ENCODE data around the gene CDH24.

The CDH24 gene

DNA sequence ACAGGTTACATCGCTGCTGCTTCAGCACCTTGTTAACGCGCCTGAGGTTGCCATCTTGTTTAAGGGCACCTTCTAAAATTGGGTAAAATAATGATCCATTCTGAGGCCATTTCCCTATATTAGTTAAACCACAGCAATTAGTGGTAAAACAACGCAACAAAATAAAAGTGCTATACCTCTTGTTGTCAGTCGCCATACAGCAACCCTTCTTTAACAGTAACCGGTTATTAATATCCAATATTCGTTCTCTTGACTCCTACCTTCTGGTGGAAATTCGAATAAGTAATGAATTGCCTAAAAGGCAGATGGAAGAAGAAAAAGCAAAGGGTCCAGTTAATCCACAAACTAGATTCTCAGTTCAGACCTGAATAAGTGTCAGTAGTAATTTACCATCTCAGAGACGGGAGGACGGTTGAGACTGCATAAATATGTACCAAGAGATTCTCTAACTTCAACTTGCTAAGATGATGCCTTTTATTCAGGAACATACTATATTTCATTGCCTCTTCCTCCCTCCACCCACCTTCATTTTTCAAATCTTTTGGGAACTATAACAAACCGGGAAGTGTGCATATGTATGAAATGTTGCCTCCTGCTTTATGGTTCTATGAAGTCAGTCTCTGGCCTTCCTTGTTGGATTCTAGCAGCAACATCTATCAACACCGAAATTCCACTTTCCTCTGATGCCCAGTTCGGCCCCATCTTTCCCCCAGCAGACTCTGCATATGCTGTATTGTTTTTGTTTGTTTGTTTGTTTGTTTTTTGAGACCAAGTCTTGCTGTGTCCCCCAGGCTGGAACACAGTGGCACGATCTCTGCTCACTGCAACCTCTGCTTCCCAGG, 21.8 kb downstream of the CDH24 start:
- no peaks in the 10 kb centered on the region for H3K27me3 ChIP-seq
- H3K4me1 ChIP-seq, result peaks cover 10% of the 10 kb centered on the region; the same call in 1 of the 2 replicates
- H3K9me3 ChIP-seq, result no peaks in the 10 kb centered on the region
- TF ChIP-seq, protein P1, sequence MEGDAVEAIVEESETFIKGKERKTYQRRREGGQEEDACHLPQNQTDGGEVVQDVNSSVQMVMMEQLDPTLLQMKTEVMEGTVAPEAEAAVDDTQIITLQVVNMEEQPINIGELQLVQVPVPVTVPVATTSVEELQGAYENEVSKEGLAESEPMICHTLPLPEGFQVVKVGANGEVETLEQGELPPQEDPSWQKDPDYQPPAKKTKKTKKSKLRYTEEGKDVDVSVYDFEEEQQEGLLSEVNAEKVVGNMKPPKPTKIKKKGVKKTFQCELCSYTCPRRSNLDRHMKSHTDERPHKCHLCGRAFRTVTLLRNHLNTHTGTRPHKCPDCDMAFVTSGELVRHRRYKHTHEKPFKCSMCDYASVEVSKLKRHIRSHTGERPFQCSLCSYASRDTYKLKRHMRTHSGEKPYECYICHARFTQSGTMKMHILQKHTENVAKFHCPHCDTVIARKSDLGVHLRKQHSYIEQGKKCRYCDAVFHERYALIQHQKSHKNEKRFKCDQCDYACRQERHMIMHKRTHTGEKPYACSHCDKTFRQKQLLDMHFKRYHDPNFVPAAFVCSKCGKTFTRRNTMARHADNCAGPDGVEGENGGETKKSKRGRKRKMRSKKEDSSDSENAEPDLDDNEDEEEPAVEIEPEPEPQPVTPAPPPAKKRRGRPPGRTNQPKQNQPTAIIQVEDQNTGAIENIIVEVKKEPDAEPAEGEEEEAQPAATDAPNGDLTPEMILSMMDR (IDR thresholded peaks at IDR 0.05; ENCODE audit: low read depth, low read length), result no peak
- H3K36me3 ChIP-seq, result peaks cover 32% of the 10 kb centered on the region
- peak overlapping the region; percentile 95 for H3K4me3 ChIP-seq (ENCODE audit: low read depth, low read length)
- no peak for DNase-seq

- TF ChIP-seq, protein P1 (IDR thresholded peaks at IDR 0.05; ENCODE audit: low read depth, low read length), result peak; percentile 8; the same call in 1 of the 2 replicates
- Histone ChIP-seq H3K36me3 (peaks cover 41% of the 10 kb centered on the region), H3K4me1 (peaks cover 10% of the 10 kb centered on the region; the same call in 1 of the 2 replicates), H3K27me3 (no peaks in the 10 kb centered on the region), H3K9me3 (no peaks in the 10 kb centered on the region), H3K4me3 (ENCODE audit: low read depth, low read length) (peak within 1 kb of the TSS; percentile 95)
- DNase-seq, result peak; percentile 88
Observed at GRCh38 chr14:23034498-23035302, 22.6 kb downstream of the CDH24 start, which contains the start of gene PSMB5. TSS of gene PSMB5 (minus strand) at chr14:23034900. CDS start at chr14:23034881, 19 bp downstream.

- peaks cover 10% of the 10 kb centered on the region; the same call in 1 of the 2 replicates for H3K4me1 ChIP-seq
- no peaks in the 10 kb centered on the region for H3K9me3 ChIP-seq
- no peaks in the 10 kb centered on the region for H3K27me3 ChIP-seq
- H3K4me3 ChIP-seq (ENCODE audit: low read depth, low read length), result peak overlapping the region; percentile 95
- DNase-seq, result no peak
- H3K36me3 ChIP-seq, result peaks cover 48% of the 10 kb centered on the region
- TF ChIP-seq, protein P1 (IDR thresholded peaks at IDR 0.05; ENCODE audit: low read depth, low read length), result no peak
Observed at GRCh38 chr14:23033801-23034497, 23.4 kb downstream of the CDH24 start.

DNA sequence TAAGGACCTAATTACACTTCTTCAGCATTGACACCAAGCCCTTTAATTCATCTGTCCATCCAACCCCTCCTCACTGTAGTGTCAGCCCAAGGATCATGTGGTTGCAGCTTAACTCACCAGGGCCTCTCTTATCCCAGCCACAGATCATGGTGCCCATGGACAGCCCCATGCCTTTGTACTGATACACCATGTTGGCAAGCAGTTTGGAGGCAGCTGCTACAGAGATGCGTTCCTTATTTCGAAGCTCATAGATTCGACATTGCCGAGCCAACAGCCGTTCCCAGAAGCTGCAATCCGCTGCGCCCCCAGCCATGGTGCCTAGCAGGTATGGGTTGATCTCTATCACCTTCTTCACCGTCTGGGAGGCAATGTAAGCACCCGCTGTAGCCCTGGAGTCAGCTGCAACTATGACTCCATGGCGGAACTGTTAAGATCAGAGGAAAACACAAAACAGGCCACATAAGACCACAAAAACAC, 24.0 kb downstream of the CDH24 start:
- TF ChIP-seq, protein P1 (IDR thresholded peaks at IDR 0.05; ENCODE audit: low read depth, low read length), result no peak
- Histone ChIP-seq H3K36me3 (peaks cover 55% of the 10 kb centered on the region), H3K4me1 (peaks cover 10% of the 10 kb centered on the region; the same call in 1 of the 2 replicates), H3K27me3 (no peaks in the 10 kb centered on the region), H3K9me3 (no peaks in the 10 kb centered on the region), H3K4me3 (ENCODE audit: low read depth, low read length) (peak overlapping the region; percentile 95)
- no peak for DNase-seq

DNA sequence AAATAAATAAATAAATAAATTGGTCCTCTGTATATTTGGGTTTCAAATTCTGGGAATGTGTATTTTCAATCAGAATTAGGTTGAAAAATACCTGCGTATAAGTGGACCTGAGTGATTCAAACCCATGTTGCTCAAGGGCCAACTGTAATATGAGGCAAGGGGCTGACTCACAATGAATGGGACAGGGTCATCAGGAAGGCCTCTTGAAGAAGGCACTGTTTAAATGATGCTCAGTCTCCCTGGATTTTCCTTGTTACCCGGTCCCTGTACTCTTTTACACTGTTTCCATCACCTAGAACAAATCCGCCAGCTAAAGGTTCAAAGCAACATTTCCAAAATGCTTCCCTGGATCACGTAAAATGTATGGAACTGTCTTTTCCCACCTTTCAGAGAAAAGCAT, 26.4 kb downstream of the CDH24 start:
- Histone ChIP-seq H3K36me3 (peaks cover 71% of the 10 kb centered on the region), H3K4me1 (peaks cover 10% of the 10 kb centered on the region; the same call in 1 of the 2 replicates), H3K4me3 (ENCODE audit: low read depth, low read length) (no peak overlapping the region), H3K27me3 (no peaks in the 10 kb centered on the region), H3K9me3 (no peaks in the 10 kb centered on the region)
- TF ChIP-seq, protein P1 (IDR thresholded peaks at IDR 0.05; ENCODE audit: low read depth, low read length), result no peak
- DNase-seq, result no peak

Data from BE2C (cell line).